Neural cell (in vitro differentiated cells): Measurements from ENCODE around the gene CDK17. TPM values are rescaled to one million over a fixed set of nuclear protein-coding genes. Genes with fewer than 3 reads are reported as not detected.

Experiments
- H2AFZ ChIP-seq: fragments of 200-600, 300-800 bp; sonication (generic), shearing (Covaris generic); 2 replicates; pipeline ENCODE4 v1.6.0; 2014; ENCODE audit warnings: low read depth, mild to moderate bottlenecking, antibody characterized with exemption, low read length, moderate library complexity
- H3F3A ChIP-seq: fragments of 200-600 bp; shearing (Covaris generic); 2 replicates; pipeline ENCODE4 v1.6.1; 2016; ENCODE audit warnings: mild to moderate bottlenecking, moderate library complexity, mixed read lengths, antibody characterized with exemption, low read length; ENCODE audit not compliant: insufficient read depth, poor library complexity, severe bottlenecking
- H3K27ac ChIP-seq: fragments of 200-600, 300-800 bp; sonication (generic), shearing (Covaris generic); 2 replicates; pipeline ENCODE4 v1.5.1; 2014; ENCODE audit warnings: mild to moderate bottlenecking, low read length, moderate library complexity
- H3K27me3 ChIP-seq: fragments of 300-800, 200-600 bp; sonication (generic), shearing (Covaris generic); 2 replicates; pipeline ENCODE4 v1.6.0; 2014; ENCODE audit warnings: mild to moderate bottlenecking, low read depth, low read length, moderate library complexity; ENCODE audit not compliant: insufficient read depth
- H3K36me3 ChIP-seq: fragments of 300-800, 200-600 bp; sonication (generic), shearing (Covaris generic); 2 replicates; pipeline ENCODE4 v1.5.1; 2014; ENCODE audit warnings: mild to moderate bottlenecking, antibody characterized with exemption, low read length, moderate library complexity; ENCODE audit not compliant: insufficient read depth
- H3K4me2 ChIP-seq: fragments of 300-800, 200-600 bp; sonication (generic), shearing (Covaris generic); 2 replicates; pipeline ENCODE4 v1.6.0; 2014; ENCODE audit warnings: mild to moderate bottlenecking, low read length
- H3K4me3 ChIP-seq: fragments of 300-800, 200-600 bp; sonication (generic), shearing (Covaris generic); 2 replicates; pipeline ENCODE4 v1.5.1; 2014; ENCODE audit warnings: mild to moderate bottlenecking, low read length, moderate library complexity
- H3K79me2 ChIP-seq: fragments of 200-600 bp; shearing (Covaris generic); replicated peaks from 2 replicates; pipeline ENCODE4 v1.6.0; 2014; ENCODE audit warnings: mild to moderate bottlenecking, low read length, moderate library complexity; ENCODE audit not compliant: insufficient read depth
- H3K9ac ChIP-seq: fragments of 300-800, 200-600 bp; sonication (generic), shearing (Covaris generic); 2 replicates; pipeline ENCODE4 v1.6.1; 2016; ENCODE audit warnings: mild to moderate bottlenecking, low read length, mixed read lengths
- H3K9me2 ChIP-seq: fragments of 200-600 bp; shearing (Covaris generic); 2 replicates; pipeline ENCODE4 v1.6.1; 2016; ENCODE audit warnings: mild to moderate bottlenecking, low read length, mixed read lengths; ENCODE audit not compliant: insufficient read depth
- H3K9me3 ChIP-seq: fragments of 200-600, 300-800 bp; sonication (generic), shearing (Covaris generic); 2 replicates; pipeline ENCODE4 v1.6.1; 2016; ENCODE audit warnings: mild to moderate bottlenecking, mixed run types, low read length, moderate library complexity, mixed read lengths
- H4K20me1 ChIP-seq: fragments of 200-600 bp; shearing (Covaris generic); 2 replicates; pipeline ENCODE4 v1.6.1; 2016; ENCODE audit warnings: mild to moderate bottlenecking, mixed run types; ENCODE audit not compliant: insufficient read depth
- CTCF ChIP-seq: fragments of 450-650 bp; IDR thresholded peaks from 2 replicates; pipeline ENCODE4 v1.5.1; 2014; ENCODE audit warnings: antibody characterized with exemption, mild to moderate bottlenecking, moderate library complexity; ENCODE audit not compliant: poor library complexity, severe bottlenecking
- EP300 ChIP-seq: fragments of 450-650 bp; conservative IDR thresholded peaks from 2 replicates; pipeline ENCODE4 v1.6.1; 2014; ENCODE audit warnings: antibody characterized with exemption, mild to moderate bottlenecking, moderate library complexity; ENCODE audit not compliant: poor library complexity, severe bottlenecking
- EZH2 ChIP-seq: fragments of 200-600, 300-800 bp; shearing (Covaris generic), sonication (generic); IDR thresholded peaks from 2 replicates; pipeline ENCODE4 v1.6.1; 2014; ENCODE audit warnings: antibody characterized with exemption, low read length, borderline replicate concordance, mild to moderate bottlenecking; ENCODE audit not compliant: insufficient read depth, poor library complexity, severe bottlenecking
- MXI1 ChIP-seq: fragments of 450-650 bp; conservative IDR thresholded peaks from 2 replicates; pipeline ENCODE4 v1.6.1; 2014; ENCODE audit warnings: antibody characterized with exemption, mild to moderate bottlenecking; ENCODE audit not compliant: poor library complexity, severe bottlenecking
- POLR2AphosphoS5 ChIP-seq: IDR thresholded peaks from 2 replicates; pipeline ENCODE4 v1.6.1; 2012
- RAD21 ChIP-seq: fragments of 450-650 bp; conservative IDR thresholded peaks from 2 replicates; pipeline ENCODE4 v1.6.1; 2014; ENCODE audit warnings: antibody characterized with exemption, mild to moderate bottlenecking, moderate library complexity
- REST ChIP-seq: IDR thresholded peaks from 2 replicates; pipeline ENCODE4 v1.6.1; 2012; ENCODE audit warnings: borderline replicate concordance
- SMC3 ChIP-seq: fragments of 450-650 bp; conservative IDR thresholded peaks from 2 replicates; pipeline ENCODE4 v1.6.1; 2014; ENCODE audit warnings: antibody characterized with exemption, mild to moderate bottlenecking, moderate library complexity; ENCODE audit not compliant: poor library complexity
- TAF1 ChIP-seq: IDR thresholded peaks from 2 replicates; pipeline ENCODE4 v1.6.1; 2012; ENCODE audit warnings: low read depth
- polyA plus RNA-seq: library from polyadenylated mRNA; depleted of rRNA; stranded (reverse); fragments of >200 nt; gene quantifications from 2 replicates; pipeline ENCODE4 v1.2.3, GENCODE V29; 2014

The CDK17 gene
- polyA plus RNA-seq, 1 donor from 2014 or later, result 119 TPM

- H3K4me2 ChIP-seq, result no peak overlapping the region
- H4K20me1 ChIP-seq, result no peaks in the 10 kb centered on the region
- no peaks in the 10 kb centered on the region for H3K9me2 ChIP-seq
- no peak overlapping the region for H3K4me3 ChIP-seq
- no peak overlapping the region for H3K9ac ChIP-seq
- no peaks in the 10 kb centered on the region for H3F3A ChIP-seq
- H3K36me3 ChIP-seq, result no peaks in the 10 kb centered on the region
- no peak overlapping the region for H2AFZ ChIP-seq
- no peaks in the 10 kb centered on the region for H3K9me3 ChIP-seq
- no peaks in the 10 kb centered on the region for H3K27me3 ChIP-seq
- TF ChIP-seq POLR2AphosphoS5 (no peak), TAF1 (no peak), RAD21 (no peak), REST (no peak), MXI1 (no peak), EP300 (no peak), SMC3 (no peak), CTCF (no peak), EZH2 (no peak)
- H3K79me2 ChIP-seq, result no peaks in the 10 kb centered on the region
- H3K27ac ChIP-seq, result no peak overlapping the region
Observed at GRCh38 chr12:96424601-96425000, 24.4 kb upstream of the CDK17 start.

- Histone ChIP-seq H3K27me3 (no peaks in the 10 kb centered on the region), H3K9ac (no peak overlapping the region), H3K4me3 (no peak overlapping the region), H3K36me3 (no peaks in the 10 kb centered on the region), H3K79me2 (no peaks in the 10 kb centered on the region), H3K4me2 (no peak overlapping the region), H3F3A (no peaks in the 10 kb centered on the region), H2AFZ (no peak overlapping the region), H3K27ac (no peak overlapping the region), H4K20me1 (no peaks in the 10 kb centered on the region), H3K9me2 (no peaks in the 10 kb centered on the region), H3K9me3 (no peaks in the 10 kb centered on the region)
- TF ChIP-seq CTCF, result no peak
- no peak for TF ChIP-seq REST
- no peak for TF ChIP-seq POLR2AphosphoS5
- TF ChIP-seq SMC3, result no peak
- no peak for TF ChIP-seq RAD21
- no peak for TF ChIP-seq TAF1
- TF ChIP-seq EZH2, result no peak
- no peak for TF ChIP-seq EP300
- TF ChIP-seq MXI1, result no peak
Observed at GRCh38 chr12:96422192-96422591, 22.0 kb upstream of the CDK17 start.
